Measurements from ENCODE around the gene UACA. TPM values are rescaled to one million over a fixed set of nuclear protein-coding genes. Genes with fewer than 3 reads are reported as not detected.

UACA gene
- total RNA-seq, 4 donors from 2014 or later, result 36.1 to 158 (median 47.3) TPM

DNA sequence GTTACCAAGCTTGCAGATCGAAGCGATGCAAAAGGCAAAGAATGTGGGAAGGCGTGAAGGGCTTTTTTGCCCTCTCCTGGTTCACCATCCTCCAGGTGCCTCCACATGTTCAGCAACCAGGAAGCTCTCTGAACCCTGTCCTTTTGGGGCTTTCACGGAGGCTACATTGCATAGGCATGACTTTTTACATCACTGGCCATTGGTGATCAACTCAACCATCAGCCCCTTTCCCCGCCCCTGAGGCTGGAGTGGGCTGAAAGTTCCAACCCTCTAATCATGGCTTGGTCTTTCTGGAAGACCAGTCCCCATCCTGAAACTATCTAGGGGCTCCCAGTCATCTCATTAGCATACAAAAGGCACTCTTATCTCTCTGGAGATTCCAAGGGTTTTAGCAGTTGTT lies 52.6 kb downstream of the UACA start:
- DNase-seq (ENCODE audit: low spot score) (no peak), ATAC-seq (ENCODE audit: low FRiP score) (no peak)
- TF ChIP-seq, protein P1, sequence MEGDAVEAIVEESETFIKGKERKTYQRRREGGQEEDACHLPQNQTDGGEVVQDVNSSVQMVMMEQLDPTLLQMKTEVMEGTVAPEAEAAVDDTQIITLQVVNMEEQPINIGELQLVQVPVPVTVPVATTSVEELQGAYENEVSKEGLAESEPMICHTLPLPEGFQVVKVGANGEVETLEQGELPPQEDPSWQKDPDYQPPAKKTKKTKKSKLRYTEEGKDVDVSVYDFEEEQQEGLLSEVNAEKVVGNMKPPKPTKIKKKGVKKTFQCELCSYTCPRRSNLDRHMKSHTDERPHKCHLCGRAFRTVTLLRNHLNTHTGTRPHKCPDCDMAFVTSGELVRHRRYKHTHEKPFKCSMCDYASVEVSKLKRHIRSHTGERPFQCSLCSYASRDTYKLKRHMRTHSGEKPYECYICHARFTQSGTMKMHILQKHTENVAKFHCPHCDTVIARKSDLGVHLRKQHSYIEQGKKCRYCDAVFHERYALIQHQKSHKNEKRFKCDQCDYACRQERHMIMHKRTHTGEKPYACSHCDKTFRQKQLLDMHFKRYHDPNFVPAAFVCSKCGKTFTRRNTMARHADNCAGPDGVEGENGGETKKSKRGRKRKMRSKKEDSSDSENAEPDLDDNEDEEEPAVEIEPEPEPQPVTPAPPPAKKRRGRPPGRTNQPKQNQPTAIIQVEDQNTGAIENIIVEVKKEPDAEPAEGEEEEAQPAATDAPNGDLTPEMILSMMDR (IDR thresholded peaks at IDR 0.05), result no peak

GRCh38 chr15:70708839-70709238 lies 54.5 kb downstream of the UACA start:
- no peak for ATAC-seq (ENCODE audit: low FRiP score)
- TF ChIP-seq, protein P1 (IDR thresholded peaks at IDR 0.05), result no peak
- no peak for DNase-seq (ENCODE audit: low spot score)

- DNase-seq (ENCODE audit: low spot score), result no peak
- TF ChIP-seq, protein P1 (IDR thresholded peaks at IDR 0.05), result no peak
- no peak for ATAC-seq (ENCODE audit: low FRiP score)
Measured at GRCh38 chr15:70707686-70708300, 55.6 kb downstream of the UACA start.

GRCh38 chr15:70704731-70705130 lies 58.6 kb downstream of the UACA start:
- ATAC-seq (ENCODE audit: low FRiP score) (no peak), DNase-seq (ENCODE audit: low spot score) (no peak)
- TF ChIP-seq, protein P1 (IDR thresholded peaks at IDR 0.05), result no peak

DNA sequence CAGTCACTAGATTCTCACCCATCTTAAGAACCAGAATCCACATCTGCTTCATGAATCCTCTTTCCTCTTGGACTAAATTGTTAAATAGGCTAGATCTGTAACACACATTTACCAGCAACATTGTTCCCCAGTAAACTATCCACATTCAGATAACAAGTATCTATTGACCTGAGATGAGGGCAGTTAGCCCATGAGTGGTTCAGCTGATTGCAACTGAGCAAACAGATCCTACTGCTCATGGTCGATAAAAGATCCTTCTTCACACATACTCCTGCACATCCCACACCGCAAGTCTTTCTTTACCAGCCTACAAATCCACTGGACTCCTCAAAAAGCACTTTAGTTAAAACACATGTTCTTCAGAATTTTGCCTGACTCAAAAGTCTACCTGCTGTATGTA lies 59.2 kb downstream of the UACA start:
- no peak for DNase-seq (ENCODE audit: low spot score)
- no peak for ATAC-seq (ENCODE audit: low FRiP score)

GRCh38 chr15:70703096-70703878 lies 60.1 kb downstream of the UACA start:
- DNase-seq (ENCODE audit: low spot score), result no peak
- no peak for ATAC-seq (ENCODE audit: low FRiP score)
- TF ChIP-seq, protein P1 (IDR thresholded peaks at IDR 0.05), result no peak

More for the DNA sequence above, 59.2 kb downstream of the UACA start:
- TF ChIP-seq, protein P1 (IDR thresholded peaks at IDR 0.05), result no peak

- TF ChIP-seq, protein P1 (IDR thresholded peaks at IDR 0.05), result no peak
- DNase-seq (ENCODE audit: low spot score) (no peak), ATAC-seq (ENCODE audit: low FRiP score) (no peak)
Measured at GRCh38 chr15:70702584-70702983, 60.8 kb downstream of the UACA start.
